ENCODE data around the gene NOB1.

The NOB1 gene

GRCh38 chr16:69721441-69721957 lies 33.2 kb downstream of the NOB1 start:
- no peak overlapping the region for H3K4me3 ChIP-seq (IDR thresholded peaks at IDR 0.05; ENCODE audit: insufficient read depth, low read depth, low read length)
- no peak overlapping the region for H3K27ac ChIP-seq
- H3K4me1 ChIP-seq (ENCODE audit: low read depth, poor library complexity, severe bottlenecking), result peaks cover 51% of the 10 kb centered on the region
- H2AFZ ChIP-seq (ENCODE audit: low read depth), result no peak overlapping the region
- no peak for TF ChIP-seq CTCF (conservative IDR thresholded peaks at IDR 0.05; ENCODE audit: low read depth, low read length)
- H4K20me1 ChIP-seq (ENCODE audit: insufficient read depth), result no peaks in the 10 kb centered on the region
- H3K9ac ChIP-seq, result no peak overlapping the region
- H3K36me3 ChIP-seq (ENCODE audit: insufficient read depth), result no peaks in the 10 kb centered on the region
- no peaks in the 10 kb centered on the region for H3K27me3 ChIP-seq (ENCODE audit: insufficient read depth, low read depth)
- H3K79me2 ChIP-seq (ENCODE audit: insufficient read depth, low read depth), result peaks cover 23% of the 10 kb centered on the region; the same call in 1 of the 2 replicates
- H3K4me2 ChIP-seq, result no peak overlapping the region

DNA sequence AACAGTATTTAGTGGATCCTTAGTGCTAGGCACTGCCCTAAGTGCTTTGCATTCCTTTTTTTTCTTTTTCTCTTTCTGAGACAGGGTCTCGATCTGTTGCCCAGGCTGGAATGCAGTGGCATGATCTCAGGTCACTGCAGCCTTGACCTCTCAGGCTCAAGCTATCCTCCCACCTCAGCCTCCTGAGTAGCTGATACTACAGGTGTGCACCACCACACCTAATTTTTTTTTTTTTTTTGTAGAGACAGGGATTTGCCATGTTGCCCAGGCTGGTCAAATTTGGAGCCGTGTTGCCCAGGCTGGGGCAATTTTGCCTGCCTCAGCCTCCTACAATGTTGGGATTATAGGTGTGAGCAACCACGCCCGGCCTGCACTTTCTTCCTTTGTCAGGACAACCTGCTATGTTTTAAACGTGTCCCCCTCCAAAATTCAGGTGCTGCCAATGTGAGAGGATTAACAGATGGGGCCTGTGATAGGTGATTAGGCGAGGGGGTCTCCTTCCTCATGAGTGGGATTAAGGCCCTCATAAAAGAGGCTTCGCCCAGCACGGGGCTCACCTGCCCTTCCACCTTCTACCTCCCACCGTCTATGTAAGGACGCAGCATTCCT lies 33.8 kb downstream of the NOB1 start:
- Histone ChIP-seq H3K4me3 (IDR thresholded peaks at IDR 0.05; ENCODE audit: insufficient read depth, low read depth, low read length) (no peak overlapping the region), H4K20me1 (ENCODE audit: insufficient read depth) (no peaks in the 10 kb centered on the region), H3K9ac (no peak overlapping the region), H3K27me3 (ENCODE audit: insufficient read depth, low read depth) (no peaks in the 10 kb centered on the region), H3K36me3 (ENCODE audit: insufficient read depth) (no peaks in the 10 kb centered on the region), H3K4me1 (ENCODE audit: low read depth, poor library complexity, severe bottlenecking) (peaks cover 50% of the 10 kb centered on the region), H3K4me2 (no peak overlapping the region), H3K27ac (no peak overlapping the region), H2AFZ (ENCODE audit: low read depth) (no peak overlapping the region), H3K79me2 (ENCODE audit: insufficient read depth, low read depth) (peaks cover 22% of the 10 kb centered on the region; the same call in 1 of the 2 replicates)
- no peak for TF ChIP-seq CTCF (conservative IDR thresholded peaks at IDR 0.05; ENCODE audit: low read depth, low read length)

- TF ChIP-seq CTCF (conservative IDR thresholded peaks at IDR 0.05; ENCODE audit: low read depth, low read length), result no peak
- peaks cover 2% of the 10 kb centered on the region; the same call in 1 of the 2 replicates for H3K79me2 ChIP-seq (ENCODE audit: insufficient read depth, low read depth)
Observed at GRCh38 chr16:69718111-69718764, 36.5 kb downstream of the NOB1 start.

DNA sequence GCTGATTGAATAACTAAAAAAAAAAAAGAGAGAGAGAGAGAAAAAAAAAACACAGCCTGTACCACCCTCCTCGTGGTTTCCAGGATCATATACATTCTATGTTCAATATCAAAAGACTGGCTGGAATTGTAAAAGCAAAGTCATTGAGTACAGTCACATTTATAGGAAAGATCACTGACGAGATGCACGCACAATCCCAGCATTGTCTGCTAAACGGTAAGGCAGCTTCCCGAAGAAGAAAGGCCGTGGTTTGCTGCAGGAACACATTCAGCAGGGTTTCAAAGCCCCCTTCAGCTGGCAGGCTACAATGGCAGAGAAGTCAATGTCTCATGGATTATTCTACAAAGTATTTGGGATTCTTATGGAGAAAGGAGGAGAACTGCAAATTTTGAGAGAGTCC lies 37.7 kb downstream of the NOB1 start:
- Histone ChIP-seq H3K4me1 (ENCODE audit: low read depth, poor library complexity, severe bottlenecking) (peaks cover 13% of the 10 kb centered on the region), H3K4me2 (no peak overlapping the region), H3K79me2 (ENCODE audit: insufficient read depth, low read depth) (no peaks in the 10 kb centered on the region), H3K36me3 (ENCODE audit: insufficient read depth) (no peaks in the 10 kb centered on the region), H3K27ac (no peak overlapping the region), H3K27me3 (ENCODE audit: insufficient read depth, low read depth) (no peaks in the 10 kb centered on the region), H3K9ac (no peak overlapping the region), H3K4me3 (IDR thresholded peaks at IDR 0.05; ENCODE audit: insufficient read depth, low read depth, low read length) (no peak overlapping the region), H4K20me1 (ENCODE audit: insufficient read depth) (no peaks in the 10 kb centered on the region), H2AFZ (ENCODE audit: low read depth) (no peak overlapping the region)
- TF ChIP-seq CTCF (conservative IDR thresholded peaks at IDR 0.05; ENCODE audit: low read depth, low read length), result no peak

More at GRCh38 chr16:69718111-69718764, 36.5 kb downstream of the NOB1 start:
- Histone ChIP-seq H3K9ac (no peak overlapping the region), H4K20me1 (ENCODE audit: insufficient read depth) (no peaks in the 10 kb centered on the region), H3K36me3 (ENCODE audit: insufficient read depth) (no peaks in the 10 kb centered on the region), H3K27me3 (ENCODE audit: insufficient read depth, low read depth) (no peaks in the 10 kb centered on the region), H3K27ac (no peak overlapping the region), H3K4me2 (no peak overlapping the region), H2AFZ (ENCODE audit: low read depth) (no peak overlapping the region), H3K4me3 (IDR thresholded peaks at IDR 0.05; ENCODE audit: insufficient read depth, low read depth, low read length) (no peak overlapping the region), H3K4me1 (ENCODE audit: low read depth, poor library complexity, severe bottlenecking) (peaks cover 24% of the 10 kb centered on the region)
